Measurements from ENCODE around the gene NME3. TPM values are rescaled to one million over a fixed set of nuclear protein-coding genes. Genes with fewer than 3 reads are reported as not detected.

Gene NME3
- polyA plus RNA-seq, 1 donor: 19.5 TPM

DNA sequence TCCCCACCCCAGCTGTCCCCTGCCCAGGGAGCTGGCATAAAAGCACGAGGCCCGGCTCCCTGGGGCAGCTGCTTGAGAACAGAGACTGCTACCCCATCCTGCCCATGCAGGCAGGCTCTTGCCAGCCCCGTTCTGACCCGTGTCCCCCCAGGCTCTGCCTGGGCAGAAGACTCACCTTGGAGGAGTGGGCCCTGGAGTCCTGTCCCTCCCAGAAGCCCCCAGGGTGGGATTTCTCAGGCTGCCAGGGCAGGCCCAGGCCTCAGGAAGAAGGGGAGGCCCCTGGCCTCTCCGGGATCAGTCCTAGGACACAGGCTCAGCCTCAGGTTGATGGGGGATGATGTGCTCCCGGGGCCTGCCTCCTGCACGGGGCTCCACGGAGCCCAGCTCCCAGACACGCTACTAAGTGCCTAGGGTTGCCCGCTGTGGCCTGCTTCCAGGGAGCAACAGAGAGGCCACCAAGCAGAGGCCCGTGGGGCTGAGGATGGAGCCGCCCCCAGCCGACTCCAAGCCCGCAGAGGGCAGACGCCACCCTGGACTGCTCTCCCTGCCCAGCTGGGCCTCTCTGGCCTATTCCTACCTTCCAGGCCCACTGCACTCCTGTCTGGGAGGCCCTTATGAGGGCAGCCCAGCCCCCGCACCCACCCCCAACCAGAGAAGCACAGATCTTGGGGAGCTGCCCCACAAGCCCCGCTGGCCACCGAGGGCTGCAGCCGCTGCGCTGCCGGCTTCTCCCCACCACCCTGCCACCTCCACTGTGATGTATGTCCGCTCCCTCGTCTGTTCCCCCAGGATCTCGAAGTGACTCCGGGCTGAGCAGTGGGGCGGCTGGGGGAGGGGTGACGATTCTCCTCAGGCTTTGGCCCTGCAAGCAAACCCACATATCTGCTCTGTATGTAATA is 1.7 kb downstream of the NME3 start:
- no peak for DNase-seq (ENCODE audit: low read depth)

DNA sequence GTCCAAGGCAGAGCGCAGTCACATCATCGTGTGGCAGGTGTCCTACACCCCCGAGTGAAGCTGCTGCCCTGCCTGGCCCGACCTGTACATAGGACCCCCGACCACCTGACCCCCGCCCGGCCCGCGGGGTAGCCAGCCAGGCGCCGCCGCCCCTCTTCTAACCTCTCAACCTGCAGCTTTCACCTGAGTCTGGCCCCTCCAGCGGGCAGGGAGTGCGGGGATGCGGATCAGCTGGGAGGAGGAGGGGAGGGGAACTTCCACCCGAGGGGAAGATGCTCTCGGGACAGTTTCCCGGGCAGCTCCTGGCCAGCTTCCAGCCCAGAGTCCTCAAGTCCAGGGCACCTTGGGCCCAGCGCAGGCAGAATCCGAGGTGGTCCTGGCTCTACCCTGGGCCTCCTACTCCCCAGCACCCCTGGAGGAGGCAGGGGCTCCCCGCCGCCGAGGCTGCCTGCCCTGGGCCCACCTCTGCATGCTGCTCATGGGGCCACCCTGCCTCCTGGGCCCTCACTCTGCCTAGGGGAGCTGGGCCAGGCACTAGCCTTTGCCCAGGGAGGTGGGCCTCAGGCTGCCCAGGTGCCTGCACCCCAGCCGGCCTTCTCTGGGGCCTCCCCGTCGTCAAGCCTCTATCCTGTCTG is 2.5 kb downstream of the NME3 start:
- DNase-seq (ENCODE audit: low read depth): no peak

DNA sequence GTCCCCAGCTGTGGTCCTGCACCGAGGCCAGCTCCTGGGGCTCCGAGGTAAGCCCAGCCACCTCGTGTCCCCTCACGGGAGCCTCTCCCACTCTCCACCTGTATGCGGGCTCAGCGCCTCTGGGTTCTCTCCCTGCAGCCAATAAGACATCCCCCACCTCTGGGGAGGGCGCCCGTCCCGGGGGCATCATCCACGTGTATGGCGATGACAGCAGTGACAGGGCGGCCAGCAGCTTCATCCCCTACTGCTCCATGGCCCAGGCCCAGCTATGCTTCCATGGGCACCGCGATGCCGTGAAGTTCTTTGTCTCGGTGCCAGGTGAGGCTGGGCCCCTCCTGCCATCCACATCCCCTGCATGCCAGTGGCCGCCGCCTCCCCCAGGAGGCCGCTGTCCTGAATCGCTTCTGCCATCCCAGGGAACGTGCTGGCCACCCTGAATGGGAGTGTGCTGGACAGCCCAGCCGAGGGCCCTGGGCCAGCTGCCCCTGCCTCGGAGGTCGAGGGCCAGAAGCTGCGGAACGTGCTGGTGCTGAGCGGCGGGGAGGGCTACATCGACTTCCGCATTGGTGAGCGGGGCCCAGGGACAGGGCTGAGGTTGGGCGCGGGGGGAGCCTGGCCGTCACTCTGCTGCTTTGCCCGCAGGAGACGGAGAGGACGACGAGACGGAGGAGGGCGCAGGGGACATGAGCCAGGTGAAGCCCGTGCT is 3.1 kb downstream of the NME3 start:
- no peak for DNase-seq (ENCODE audit: low read depth)

DNA sequence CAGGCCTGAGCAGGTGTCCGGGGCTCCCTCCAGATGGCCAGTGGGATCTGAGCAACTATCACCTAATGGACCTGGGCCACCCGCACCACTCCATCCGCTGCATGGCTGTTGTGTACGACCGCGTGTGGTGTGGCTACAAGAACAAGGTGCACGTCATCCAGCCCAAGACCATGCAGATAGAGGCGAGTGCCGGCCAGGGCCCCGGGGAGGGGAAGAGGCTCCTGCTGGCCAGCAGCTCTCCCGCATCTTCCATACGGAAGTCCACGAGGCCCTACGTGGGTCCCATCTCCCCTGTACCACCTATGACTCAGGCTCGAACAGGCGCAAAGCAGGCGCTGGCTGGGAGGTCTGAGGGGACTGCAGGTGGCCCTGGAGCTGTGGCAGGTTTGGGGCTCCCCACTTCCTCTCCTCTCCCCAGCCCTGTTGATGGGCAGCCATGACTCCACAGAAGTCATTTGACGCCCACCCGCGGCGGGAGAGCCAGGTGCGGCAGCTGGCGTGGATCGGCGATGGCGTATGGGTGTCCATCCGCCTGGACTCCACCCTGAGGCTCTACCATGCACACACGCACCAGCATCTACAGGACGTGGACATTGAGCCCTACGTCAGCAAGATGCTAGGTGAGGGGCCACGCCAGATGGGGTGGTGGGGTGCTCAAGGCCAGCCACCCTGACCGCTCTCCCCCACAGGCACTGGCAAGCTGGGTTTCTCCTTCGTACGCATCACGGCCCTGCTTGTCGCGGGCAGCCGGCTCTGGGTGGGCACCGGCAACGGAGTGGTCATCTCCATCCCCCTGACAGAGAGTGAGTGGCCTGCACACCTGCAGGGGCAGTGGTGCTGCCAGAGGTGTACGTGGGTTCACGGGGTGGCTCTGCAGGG is 4.0 kb downstream of the NME3 start:
- no peak for DNase-seq (ENCODE audit: low read depth)

DNA sequence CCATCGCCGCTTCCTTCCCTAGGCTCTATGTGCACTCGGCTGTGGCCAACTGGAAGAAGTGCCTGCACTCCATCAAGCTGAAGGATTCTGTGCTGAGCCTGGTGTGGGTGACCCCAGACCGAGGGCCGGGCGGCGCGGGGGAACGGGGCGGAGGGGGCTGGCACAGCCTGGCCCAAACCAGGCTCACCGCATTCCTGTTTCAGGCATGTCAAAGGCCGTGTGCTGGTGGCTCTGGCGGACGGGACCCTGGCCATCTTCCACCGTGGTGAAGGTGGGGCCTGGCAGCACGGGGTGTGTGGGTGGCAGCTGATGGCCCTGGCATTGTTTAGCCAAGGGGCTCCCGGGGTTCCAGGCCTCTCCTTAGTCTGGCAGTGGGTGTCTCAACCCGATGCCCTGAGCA is 4.6 kb downstream of the NME3 start:
- DNase-seq (ENCODE audit: low read depth): no peak

DNA sequence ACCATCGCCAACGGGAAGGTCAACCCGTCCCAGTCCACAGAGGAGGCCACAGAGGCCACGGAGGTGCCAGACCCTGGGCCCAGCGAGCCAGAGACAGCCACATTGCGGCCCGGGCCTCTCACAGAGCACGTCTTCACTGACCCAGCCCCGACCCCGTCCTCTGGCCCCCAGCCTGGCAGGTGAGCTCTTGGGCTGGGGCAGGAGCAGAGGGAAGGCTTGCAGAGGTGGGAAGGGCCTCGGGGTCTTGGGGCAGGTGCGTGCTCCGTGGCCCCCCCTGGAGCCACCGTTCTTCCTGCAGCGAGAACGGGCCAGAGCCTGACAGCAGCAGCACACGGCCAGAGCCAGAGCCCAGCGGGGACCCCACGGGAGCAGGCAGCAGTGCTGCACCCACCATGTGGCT is 5.1 kb downstream of the NME3 start:
- no peak for DNase-seq (ENCODE audit: low read depth)

DNA sequence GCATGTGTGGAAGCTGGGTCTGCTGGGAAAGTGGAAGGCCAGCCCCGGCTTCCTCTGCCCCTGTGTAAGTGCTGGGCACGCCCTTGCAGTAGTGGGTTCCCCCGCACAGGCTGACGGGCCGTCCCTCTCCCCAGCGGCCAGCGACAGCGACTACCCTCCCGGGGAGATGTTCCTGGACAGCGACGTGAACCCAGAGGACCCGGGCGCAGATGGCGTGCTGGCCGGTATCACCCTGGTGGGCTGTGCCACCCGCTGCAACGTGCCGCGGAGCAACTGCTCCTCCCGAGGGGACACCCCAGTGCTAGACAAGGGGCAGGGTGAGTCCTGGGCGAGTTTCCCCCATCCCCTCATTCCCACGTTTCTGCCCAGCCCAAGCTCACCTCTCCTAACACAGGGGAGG is 5.5 kb downstream of the NME3 start:
- no peak for DNase-seq (ENCODE audit: low read depth)

DNA sequence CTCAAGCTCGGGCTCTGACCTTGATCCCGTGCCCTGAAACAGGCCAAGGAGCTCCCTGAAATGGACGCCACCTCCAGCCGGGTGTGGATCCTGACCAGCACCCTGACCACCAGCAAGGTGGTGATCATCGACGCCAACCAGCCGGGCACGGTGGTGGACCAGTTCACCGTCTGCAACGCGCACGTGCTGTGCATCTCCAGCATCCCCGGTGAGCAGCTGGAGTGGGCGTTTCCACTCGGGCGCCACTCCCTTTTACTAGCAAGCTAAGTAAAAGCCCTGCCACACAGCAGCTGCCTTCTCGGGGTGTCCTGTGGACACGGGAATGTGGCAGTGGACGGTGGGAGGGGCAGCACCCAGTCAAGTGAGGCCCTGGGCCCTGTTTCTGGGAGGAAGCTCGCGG is 6.4 kb downstream of the NME3 start:
- DNase-seq (ENCODE audit: low read depth): no peak

DNA sequence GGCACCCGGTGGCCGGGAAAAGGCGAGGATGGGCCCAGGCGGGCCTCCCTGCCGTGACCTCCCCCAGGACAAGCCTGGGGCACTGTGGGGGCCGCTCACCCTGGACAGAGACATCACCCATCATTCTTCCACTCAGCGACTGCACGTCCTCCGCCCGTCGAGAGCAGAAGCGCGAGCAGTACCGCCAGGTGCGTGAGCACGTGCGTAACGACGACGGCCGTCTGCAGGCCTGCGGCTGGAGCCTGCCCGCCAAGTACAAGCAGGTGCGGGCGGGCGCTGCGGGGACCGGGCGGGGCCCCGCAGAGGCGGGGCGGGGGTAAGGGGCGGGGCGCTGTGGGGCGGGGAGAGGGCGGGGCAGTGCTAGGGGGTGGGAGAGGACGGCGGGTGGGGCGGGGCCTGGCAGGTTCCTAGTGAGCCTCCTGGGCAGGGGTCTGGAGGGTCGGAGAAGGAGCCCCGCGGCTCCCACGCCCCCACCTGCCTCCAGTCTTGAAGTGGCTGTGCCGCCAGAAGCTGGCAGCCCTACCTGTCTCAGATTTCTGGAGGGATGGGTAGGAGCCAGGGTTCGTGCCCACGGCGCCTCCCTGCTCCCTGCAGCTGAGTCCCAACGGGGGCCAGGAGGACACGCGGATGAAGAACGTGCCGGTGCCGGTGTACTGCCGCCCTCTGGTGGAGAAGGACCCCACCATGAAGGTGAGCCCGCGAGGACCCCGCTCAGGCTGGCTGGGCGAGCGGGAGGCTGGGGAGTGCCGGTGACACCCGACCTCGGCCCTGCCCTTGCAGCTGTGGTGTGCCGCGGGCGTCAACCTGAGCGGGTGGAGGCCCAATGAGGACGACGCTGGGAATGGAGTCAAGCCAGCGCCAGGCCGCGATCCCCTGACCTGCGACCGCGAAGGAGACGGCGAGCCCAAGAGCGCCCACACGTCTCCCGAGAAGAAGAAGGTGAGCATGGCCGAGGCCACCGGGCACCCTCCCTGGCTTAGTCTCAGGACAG is 7.5 kb downstream of the NME3 start:
- no peak for DNase-seq (ENCODE audit: low read depth)

DNA sequence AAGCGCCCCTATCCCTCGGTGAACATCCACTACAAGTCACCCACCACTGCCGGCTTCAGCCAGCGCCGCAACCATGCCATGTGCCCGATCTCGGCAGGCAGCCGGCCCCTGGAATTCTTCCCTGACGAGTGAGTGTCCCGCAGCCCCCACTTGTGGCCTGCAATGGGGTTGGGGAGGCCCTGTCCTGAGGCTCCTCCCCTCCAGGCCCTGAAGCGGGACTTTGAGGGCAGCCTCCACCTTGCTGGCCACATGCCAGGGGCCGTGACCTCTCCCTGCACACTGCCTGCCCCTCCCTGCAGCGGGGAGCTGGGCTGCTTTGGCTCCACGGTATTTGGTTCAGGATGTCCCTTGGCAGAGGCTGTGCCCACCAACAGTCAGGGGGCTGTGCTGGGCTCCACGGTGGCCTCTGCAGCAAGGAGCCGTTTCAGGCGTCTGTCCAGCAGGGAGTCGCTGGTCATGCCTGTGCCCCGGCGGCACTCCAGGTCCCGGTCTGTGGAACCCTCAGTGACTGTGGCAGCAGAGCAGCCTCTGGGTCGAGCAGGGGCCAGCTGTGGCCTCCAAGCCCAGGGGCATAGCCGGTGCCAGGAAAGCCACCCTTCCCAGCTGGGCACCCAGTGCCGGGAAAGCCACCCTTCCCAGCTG is 8.3 kb downstream of the NME3 start:
- no peak for DNase-seq (ENCODE audit: low read depth)

DNA sequence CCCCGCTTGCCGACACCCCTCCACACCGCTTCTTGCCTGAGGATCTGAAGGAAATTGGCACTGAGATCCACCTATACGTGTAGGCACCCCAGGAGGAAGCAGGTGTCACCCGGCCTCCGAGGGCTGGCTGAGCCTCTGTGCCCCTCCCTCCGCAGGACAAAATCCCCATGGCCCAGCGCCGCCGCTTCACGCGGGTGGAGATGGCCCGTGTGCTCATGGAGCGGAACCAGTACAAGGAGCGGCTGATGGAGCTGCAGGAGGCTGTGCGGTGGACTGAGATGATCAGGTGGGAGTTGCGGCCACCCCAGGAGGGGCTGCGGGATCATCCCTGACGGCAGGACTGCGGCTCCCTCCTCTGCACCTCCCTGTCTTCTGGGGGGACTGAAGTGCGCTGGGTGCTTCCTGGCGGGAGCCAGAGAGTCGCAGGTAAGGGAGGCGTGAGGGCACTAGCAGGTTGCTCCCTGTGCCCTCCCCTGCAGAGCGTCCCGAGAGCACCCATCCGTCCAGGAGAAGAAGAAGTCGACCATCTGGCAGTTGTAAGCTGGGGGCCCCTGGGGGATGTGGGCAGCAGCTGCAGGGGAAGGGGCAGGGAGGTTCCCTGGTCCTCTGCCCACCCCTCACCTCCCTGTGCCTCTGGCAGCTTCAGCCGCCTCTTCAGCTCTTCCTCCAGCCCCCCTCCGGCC is 9.0 kb downstream of the NME3 start:
- no peak for DNase-seq (ENCODE audit: low read depth)

DNA sequence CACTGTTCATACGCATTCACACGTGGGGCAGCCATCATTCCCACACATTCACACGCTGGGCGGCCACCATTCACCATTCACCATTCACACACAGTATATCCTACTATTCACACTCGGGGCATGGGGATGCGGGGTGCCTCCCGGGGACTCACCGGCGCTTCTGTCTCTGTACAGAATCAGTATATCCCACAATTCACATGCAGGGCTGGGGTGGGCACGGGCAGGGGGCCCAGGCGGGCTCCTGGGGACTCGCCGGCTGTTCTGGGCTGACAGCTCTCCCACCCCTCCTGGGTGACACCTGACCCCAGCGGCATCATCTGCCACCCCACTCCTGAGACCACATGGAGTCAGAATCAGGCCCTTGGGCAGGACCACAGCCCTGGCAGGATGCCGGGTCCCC is 9.6 kb downstream of the NME3 start:
- no peak for DNase-seq (ENCODE audit: low read depth)

DNA sequence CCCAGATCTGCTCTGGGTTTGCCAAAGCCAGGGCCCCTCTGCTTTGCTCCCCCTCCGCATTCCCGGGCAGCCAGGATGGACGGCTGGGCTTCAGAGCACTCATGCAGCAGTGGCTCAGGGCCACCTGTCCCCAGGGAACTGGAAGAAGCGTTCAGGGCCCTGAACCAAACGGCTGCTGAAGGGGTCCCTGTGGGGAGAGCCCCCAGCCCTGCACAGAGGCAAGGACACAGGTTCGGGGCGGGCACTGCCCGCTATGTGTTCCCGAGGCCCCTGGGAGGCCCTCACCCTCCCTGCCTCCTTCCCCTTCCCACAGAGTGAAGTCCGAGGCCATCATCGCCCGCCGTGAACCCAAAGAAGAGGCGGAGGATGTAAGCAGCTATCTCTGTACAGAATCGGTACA is 10.4 kb downstream of the NME3 start:
- DNase-seq (ENCODE audit: low read depth): no peak

DNA sequence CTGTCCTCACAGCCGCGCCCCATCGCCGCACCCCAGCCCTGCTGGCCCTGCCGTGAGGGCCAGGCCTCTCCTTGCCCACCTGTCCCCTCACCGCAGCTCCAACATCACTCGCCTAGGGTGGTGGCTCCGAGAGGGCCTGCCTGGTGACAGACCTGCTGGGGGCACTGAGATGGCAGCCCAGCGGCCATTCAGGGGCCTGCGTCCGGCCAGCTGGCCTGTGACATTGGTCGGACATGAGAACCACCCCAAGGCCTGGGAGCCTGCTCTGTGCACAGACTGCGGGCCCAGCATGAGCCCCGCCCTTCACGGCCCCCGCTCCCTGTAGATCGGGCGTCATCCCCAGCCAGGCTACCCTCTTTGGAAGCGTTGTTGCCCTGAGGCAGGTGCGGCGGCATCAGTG is 11.8 kb downstream of the NME3 start:
- no peak for DNase-seq (ENCODE audit: low read depth)

DNA sequence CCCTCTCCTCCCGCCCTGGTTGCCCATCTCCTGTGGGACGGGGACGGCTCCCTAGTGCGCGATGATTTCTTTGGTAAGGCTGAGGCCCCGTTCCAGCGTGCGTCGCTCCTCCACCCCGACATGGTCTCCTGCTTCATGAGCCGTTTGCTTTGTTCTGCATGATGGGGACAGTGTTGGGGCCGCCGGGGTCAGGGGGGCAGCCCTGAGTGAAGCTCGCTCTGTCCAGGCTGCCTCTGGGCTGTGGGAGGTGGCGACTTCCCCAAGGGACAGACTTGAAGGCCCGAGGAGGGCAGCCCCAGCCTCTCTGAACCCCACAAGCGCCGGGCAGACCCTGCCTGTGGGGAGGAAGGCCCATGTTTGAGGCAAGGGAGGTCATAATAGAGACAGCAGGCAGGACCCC is 12.4 kb downstream of the NME3 start:
- no peak for DNase-seq (ENCODE audit: low read depth)

DNA sequence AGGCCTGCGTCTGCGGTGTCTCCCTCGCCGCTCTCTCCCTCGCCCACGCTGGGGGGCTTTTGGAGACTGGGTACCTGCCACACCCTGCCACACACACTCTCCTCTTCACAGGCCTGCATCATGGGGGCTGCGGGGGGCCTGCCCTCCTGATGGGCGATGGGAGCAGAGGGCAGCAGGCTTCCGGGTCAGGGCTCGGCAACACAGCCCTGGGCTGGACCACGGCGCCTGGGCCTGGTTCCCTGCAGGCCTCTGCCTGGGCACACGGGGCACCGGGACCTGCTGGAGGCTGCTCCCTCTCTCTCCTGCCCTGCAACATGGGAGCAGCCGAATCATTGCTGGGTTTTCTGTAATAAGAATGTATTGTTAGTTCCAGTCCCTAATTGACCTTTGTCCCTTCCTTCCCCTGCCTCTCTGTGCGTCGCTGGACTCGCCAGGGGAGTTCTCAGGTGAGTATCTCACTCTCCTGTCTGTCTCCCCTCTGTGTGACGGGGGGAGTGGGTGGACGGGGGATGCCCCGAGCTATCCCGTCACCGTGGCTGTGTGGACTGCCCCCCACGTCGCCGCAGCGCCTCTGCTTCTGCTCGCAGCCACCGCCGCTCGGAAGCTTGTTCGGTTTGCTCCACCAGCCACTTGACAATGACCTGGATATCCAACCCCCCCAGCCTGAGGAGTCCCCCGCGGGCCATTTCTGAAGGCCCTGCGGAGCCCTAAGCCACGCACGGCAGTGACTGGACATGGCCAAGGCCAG is 13.5 kb downstream of the NME3 start:
- DNase-seq (ENCODE audit: low read depth): no peak

DNA sequence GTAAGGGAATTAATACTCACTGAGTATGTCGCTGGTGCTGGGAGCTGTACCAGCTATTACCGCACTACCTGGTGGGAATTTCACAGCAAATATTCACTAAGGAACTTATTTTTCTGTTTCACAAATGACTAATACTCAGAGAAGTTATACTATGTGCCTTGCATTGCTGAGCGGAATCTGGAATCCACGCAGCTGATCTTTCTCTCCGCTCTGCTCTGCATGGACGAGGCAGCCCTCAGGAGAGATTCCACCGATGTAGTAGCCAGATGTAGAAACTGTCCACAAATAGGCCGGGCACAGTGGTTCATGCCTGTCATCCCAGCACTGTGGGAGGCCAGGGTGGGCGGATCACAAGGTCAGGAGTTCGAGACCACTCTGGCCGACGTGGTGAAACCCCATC is 17.1 kb downstream of the NME3 start:
- DNase-seq (ENCODE audit: low read depth): no peak

DNA sequence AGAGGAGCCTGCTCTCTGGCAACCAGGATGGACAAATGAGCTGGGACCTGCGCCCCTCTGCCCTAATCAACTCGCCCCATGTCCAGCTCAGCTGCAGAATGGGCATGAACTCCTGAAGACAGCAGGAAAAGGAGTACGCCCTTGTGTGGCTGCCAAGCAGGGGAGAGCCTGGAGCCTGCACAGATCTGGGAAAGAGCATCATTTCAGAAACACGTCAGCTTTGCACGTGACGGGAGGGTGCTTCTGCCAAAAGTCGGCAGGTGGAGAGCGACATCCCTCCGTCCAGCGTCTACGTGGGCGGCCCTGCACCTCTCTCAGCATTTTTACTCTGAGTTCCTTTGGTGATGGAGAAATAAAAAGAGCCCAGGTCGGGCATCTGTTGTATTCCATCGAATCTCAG is 18.5 kb downstream of the NME3 start:
- no peak for DNase-seq (ENCODE audit: low read depth)

DNA sequence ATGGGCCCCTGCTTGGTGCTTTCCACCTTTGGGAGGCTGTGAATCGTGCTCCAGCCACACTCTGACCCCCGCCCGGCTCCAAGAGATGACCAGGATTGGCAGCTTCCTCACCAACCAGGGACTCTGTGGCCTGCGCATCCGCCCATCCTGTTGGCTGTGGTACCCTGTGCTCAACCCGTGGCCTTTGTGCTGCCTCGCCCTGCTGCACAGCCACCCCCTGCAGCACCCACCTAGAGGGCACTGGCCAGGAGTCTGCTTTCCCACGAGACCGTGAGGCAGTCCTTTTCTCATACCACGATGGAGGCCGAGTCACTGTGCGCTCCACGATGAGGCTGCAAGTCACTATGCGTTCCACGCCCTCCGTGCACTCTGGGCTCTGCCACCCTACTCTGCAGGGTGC is 19.4 kb downstream of the NME3 start:
- DNase-seq (ENCODE audit: low read depth): no peak
